Transverse colon (tissue), 4 donors: ENCODE data around the gene SUPV3L1.

Experiments used
- EP300 ChIP-seq: sonication (generic); formaldehyde crosslinking; IDR thresholded peaks from one replicate; pipeline ENCODE4 v1.6.1; 2017; ENCODE audit warnings: antibody characterized with exemption, low read depth
- POLR2A ChIP-seq: fragments of 450-650 bp; IDR thresholded peaks from one replicate; pipeline ENCODE4 v1.6.1; 2016; ENCODE audit warnings: antibody characterized with exemption, mild to moderate bottlenecking, moderate library complexity
- POLR2AphosphoS5 ChIP-seq, 3 donors: sonication (generic); formaldehyde crosslinking; IDR thresholded peaks; one replicate each; pipeline ENCODE4 v1.6.1; 2016; ENCODE audit warnings: antibody characterized with exemption in 3 of 3
- TF ChIP-seq, protein P1 (sequence below), 5 experiments: fragments of 200-600 bp in 3 of 5; fragments of 450-650 bp in 2 of 5; sonication (generic) in 3 of 5; IDR thresholded peaks; 1 replicate in 2 of 5; 2 replicates in 3 of 5; pipeline ENCODE4 v1.5.1; 2016 to 2017; ENCODE audit warnings: antibody characterized with exemption in 5 of 5, inconsistent platforms in 3 of 5, mild to moderate bottlenecking in 2 of 5, moderate library complexity in 1 of 5

DNA sequence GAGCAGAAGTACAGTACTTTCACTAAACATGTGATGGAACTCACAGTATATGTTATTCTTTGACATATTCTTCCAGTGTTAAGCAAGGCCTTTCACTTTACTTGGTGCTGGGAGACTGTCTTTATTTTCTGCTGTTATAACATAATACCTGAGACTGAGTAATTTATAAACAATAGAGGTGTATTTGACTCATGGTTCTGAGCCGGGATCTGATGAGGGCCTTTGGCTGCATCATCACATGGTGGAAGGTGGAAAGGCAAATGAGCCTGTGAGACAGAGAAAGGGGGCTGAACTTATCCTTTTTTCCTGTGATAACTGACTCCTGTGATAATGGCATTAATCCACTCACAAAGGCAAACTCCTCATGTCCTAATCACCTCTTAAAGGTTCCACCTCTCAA is 1.4 kb downstream of the SUPV3L1 start:
- TF ChIP-seq, protein P1, sequence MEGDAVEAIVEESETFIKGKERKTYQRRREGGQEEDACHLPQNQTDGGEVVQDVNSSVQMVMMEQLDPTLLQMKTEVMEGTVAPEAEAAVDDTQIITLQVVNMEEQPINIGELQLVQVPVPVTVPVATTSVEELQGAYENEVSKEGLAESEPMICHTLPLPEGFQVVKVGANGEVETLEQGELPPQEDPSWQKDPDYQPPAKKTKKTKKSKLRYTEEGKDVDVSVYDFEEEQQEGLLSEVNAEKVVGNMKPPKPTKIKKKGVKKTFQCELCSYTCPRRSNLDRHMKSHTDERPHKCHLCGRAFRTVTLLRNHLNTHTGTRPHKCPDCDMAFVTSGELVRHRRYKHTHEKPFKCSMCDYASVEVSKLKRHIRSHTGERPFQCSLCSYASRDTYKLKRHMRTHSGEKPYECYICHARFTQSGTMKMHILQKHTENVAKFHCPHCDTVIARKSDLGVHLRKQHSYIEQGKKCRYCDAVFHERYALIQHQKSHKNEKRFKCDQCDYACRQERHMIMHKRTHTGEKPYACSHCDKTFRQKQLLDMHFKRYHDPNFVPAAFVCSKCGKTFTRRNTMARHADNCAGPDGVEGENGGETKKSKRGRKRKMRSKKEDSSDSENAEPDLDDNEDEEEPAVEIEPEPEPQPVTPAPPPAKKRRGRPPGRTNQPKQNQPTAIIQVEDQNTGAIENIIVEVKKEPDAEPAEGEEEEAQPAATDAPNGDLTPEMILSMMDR (IDR thresholded peaks at IDR 0.05): no peak
- TF ChIP-seq POLR2AphosphoS5 (IDR thresholded peaks at IDR 0.05): no peak
- no peak for TF ChIP-seq EP300
- TF ChIP-seq POLR2A: no peak
